Lower leg skin (tissue), 3 donors: ENCODE results near the gene MTUS2.

ENCODE experiments used
- CTCF ChIP-seq, 3 donors: fragments of 450-650 bp; IDR thresholded peaks; one replicate each; pipeline ENCODE4 v1.5.1; 2016; ENCODE audit warnings: antibody characterized with exemption in 3 of 3, mild to moderate bottlenecking in 3 of 3, moderate library complexity in 2 of 3
- POLR2A ChIP-seq, 2 donors: fragments of 450-650 bp; IDR thresholded peaks; one replicate each; pipeline ENCODE4 v1.6.1; 2016 to 2017; ENCODE audit warnings: antibody characterized with exemption in 2 of 2, mild to moderate bottlenecking in 1 of 2, moderate library complexity in 1 of 2

GRCh38 chr13:29494520-29494919 lies 674.4 kb downstream of the MTUS2 start:
- TF ChIP-seq CTCF (IDR thresholded peaks at IDR 0.05) (no peak), POLR2A (IDR thresholded peaks at IDR 0.05) (no peak)
